HG03135 (cell line): Measurements from ENCODE around the gene KRT27.
"Not testable (repeated sequence)": the region's sequence is repeated elsewhere in the genome, so short reads cannot be mapped to it uniquely, and the experiment has no call there.

Experiments used
- ATAC-seq: cut with Tn5 transposase; IDR thresholded peaks from one replicate; pipeline ENCODE4 v1.9.1; 2021; ENCODE audit warnings: mild to moderate bottlenecking, moderate library complexity; ENCODE audit not compliant: unreplicated experiment

The KRT27 gene

DNA sequence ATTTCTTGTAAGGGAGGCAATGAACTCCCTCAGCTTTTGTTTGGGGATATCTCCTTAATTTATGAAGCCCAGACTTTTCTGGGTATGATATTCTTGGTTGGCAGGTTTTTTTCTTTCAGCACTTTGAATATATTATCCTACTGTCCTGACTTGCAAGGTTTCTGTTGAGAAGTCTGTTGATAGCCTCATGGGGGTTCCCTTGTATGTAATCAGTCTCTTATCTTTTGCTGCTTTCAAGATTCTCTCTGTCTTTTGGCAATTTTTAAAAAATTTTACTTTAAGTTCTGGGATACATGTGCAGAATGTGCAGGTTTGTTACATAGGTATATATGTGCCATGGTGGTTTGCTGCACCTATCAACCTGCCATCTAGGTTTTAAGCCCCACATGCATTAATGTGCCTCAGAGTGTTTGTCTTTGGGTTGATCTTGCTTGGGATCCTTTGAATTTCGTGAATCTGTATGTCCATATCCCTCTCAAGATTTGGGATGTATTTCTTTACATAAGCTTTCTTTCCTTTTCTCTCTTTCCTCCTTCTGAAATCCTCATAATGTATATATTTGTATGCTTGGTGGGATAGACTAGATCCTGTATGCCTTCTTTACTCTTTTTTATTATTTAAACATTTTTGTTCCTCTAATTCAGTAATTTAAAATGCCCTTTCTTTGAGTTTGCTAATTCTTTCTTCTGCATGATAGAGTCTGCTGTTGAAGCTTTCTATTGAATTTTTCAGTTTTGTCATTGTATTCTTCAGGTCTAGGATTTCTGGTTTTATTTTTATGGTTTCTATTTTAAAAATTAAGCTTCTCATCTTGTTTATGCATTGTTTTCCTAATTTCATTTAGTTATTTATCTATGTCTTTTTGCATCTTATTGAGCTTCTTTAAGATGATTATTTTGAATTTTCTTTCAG lies 22.0 kb downstream of the KRT27 start:
- ATAC-seq, result no peak

DNA sequence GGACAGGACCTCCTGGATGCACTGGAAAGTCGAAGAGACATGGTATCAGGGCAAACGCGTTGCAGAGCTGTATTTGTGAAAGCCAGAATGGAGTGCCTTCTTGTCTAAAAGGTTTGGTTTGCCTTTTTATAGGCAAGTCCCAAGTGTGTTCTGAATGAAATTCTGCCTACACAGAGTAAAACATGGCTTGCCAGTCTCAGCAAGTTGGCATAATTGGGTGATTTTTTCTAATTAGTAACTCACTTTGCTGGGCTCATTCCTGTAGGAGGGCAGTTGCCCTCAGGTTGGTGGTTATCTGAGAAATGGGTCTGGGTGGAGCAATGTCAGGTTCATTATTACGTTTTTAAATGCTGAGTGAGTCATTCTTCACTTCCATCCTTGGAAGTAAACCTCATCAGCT lies 27.1 kb downstream of the KRT27 start, which contains the start of gene KRT25:
TSS of gene KRT25 (minus strand) at position 101 of the 400 bp plus-strand sequence. CDS start at position 41, 60 bp downstream.
- ATAC-seq, result no peak

DNA sequence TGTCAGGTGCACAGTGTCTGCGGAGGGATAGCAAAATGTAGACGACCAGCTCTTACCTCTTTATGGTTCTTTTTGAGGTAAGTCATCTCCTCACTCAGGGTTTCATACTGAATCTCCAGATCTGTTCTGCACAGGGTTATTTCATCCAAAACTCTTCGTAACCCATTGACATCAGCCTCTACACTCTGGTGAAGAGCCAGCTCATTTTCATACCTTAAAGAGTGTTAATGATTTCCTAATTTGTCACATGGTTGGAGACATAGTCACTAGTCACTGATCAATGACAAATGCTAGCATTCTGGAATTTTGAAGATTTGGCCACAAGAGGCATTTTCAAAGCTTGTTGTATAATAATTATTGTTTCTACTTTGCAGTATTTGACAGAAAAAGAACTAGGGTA lies 28.5 kb downstream of the KRT27 start:
- ATAC-seq, result no peak

DNA sequence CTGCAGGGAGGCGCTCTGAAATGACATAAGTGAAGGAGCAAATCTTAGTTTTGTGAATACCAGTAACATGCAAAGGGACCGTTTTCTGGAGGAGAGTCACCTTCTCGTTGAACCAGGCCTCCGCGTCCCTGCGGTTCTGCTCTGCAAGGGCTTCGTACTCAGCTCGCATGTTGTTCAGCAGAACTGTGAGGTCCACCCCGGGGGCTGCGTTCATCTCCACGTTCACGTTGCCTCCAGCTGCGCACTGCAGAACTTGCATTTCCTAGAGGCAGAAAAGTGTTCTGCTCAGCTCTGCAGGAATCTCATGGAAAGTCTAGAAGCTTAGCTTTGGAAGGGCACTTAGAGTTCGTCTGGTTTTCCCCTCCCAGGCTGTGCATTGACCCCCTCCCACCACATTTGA lies 31.3 kb downstream of the KRT27 start:
- ATAC-seq, result no peak

DNA sequence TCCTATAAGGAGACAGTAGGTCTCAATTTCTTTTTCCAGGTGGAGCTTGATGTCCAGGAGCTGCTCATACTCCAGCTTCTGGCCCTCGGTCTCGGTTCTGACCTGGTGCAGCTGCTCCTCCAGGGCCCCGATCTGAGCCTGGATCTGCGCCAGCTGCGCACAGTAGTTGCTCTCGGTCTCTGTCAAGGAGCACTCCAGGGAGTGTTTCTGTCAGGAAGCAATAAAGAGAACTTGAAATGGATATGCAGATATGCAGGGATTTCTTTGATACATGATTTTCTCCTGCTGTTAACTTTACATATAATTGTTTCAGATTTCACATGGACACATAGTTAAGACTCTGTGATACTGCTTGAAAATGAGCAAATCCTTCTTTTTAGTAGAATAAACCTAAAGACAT lies 32.0 kb downstream of the KRT27 start:
- ATAC-seq, result no peak

DNA sequence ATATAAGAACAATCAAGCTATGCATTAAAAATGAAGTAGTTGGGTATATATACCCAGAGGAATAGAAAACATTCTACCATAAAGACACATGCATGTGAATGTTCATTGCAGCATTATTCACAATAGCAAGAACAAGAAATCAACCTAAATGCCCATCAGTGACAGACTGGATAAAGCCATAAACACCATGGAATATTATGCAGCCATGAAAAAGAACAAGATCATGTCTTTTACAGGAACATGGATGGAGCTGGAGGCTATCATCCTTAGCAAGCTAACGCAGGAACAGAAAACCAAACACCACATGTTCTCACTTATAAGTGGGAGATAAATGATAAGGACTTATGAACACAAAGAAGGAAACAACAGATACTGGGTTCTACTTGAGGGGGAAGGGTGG lies 33.7 kb downstream of the KRT27 start:
- ATAC-seq, result not testable (repeated sequence)

DNA sequence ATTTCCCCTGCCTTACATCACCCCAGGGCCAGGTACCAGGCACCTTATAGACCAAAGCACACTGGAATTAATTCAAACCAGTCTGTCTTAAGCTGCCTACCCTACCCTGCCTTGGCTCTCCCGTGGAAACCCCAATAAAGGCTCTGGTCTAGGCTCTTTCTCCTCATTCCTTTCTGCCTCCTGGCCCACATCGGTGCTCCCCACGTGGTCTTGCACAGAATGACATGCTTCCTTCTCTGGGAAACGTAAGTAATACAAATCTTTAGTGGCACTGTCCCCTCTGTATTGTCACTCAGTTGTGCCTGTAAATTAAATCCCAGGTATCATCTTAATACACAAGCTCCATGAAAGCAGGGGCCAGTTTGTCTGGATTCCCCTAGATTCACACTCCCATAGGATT lies 43.8 kb downstream of the KRT27 start:
- ATAC-seq, result no peak

DNA sequence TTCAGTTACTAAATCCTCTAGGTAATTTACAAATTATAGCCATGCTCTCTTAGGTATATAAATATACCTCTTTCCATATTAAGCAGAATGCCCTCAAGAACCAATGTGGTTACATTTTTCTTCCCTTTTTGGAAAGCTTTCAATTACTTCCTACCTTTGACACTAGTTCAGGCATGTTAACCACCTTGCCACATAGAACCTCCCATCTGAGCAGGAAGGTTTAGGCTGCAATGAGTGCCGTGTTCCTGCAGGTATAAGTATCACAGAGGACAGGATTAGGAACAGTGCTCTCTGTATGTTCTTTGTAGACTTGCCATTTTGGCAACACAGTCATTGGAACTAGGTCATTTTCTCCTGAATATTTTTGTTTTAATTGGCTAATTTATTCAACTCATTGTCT lies 47.3 kb downstream of the KRT27 start:
- no peak for ATAC-seq

DNA sequence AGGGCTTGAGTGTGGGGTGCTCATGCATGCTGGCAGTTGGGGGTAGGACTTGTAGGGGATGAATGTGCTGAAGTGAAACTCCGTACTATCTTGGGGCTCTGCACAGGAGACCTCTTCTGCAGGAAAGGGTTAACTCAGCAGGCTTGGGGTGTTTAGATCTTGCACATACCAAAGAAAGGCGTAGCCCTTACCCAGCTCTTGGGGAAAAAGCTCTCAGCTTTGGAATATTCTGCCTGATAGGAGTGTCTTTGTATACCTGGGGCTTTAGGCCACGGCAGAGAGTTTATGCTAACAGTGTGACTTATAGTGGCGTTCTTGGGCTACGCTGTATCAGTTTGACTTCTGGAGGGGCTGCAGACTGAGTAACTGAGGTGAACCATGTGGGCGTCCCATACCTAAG lies 48.3 kb downstream of the KRT27 start:
- ATAC-seq, result no peak

DNA sequence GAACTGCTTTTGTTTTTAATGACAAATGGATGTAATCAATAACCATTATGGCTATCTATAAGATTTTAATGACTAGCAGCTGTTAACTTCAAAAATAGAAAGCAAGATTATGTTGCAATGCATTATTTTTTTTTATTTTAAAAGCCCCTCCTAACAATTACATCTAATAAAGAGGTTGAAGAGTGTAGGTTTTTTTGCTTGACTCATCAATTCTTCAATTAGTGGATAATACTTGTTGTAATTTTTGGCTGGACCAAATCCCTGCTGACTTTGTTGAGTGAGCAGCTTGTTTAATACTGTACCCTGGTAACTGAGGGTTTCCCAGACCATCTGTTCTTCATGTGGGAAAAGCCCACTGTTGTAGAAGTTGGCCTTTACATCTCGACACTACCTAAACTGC lies 51.4 kb downstream of the KRT27 start:
- ATAC-seq, result no peak

DNA sequence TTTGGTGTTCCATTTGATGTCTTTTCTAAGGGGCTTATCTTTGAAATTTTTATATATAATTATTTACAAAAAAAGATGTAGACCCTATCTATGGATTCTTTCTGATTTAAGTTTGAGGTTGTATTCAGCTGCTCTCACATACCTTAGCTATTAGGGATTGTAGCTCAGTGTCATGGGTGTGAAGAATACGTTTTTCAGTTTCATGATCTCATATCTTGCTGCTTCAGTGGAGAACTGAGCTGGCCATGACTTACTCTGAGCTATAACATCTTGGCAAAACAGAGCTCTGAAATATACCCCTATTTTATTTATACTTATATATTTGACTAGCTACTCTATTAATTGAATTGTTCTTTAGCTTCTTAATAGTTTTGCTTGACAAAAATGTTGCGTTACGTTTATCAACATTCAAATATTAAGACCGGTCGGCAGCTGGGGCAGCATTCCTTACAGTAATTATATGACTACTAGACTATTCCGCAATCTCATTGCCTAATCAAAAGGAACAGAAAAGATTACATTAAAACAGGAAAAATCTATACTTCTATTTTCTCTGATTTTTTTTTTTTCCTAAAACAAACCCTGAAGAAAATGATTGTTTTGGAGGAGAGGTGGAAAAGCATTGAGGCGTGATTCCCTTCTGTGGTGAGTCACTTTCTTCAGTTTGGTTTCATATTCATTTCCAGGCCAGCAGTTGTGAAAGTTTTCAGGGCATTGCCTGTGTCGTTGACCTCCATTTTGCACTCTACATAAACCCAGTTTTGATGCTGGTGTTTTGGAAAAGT lies 54.7 kb downstream of the KRT27 start:
- no peak for ATAC-seq

DNA sequence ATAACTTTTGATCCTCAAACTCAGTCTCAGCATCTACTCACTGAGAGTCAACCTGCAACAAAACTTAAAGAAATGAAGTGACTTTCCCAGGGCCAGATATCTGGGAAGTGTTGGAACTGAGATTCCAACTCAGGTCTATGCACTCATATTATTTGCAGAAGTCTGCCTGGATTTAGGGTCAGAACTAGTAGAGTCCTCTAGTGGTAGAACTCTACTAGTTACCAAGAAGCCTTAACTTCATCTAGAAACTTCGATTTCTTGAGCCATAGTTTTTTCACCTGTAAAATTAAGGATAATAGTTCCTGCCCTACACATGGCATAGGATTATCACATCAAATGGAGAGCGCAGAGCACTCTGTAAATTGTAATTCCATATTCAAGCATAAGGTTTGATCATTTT lies 55.4 kb downstream of the KRT27 start:
- no peak for ATAC-seq
